Measurements from ENCODE around the gene NPS.

- no peak for TF ChIP-seq CTCF (IDR thresholded peaks at IDR 0.05)
- no peak for TF ChIP-seq ZFX (IDR thresholded peaks at IDR 0.05; ENCODE audit: borderline replicate concordance)
Measured at GRCh38 chr10:127600479-127600878, 51.4 kb downstream of the NPS start.

Data from 22Rv1 (cell line).